ACC112 (cell line): ENCODE measurements around the gene RNASE9.
"Not testable (repeated sequence)": the region's sequence is repeated elsewhere in the genome, so short reads cannot be mapped to it uniquely, and the experiment has no call there.

Source experiments
- H2AFZ ChIP-seq: fragments of 200-600 bp; sonication (generic); one replicate; pipeline ENCODE4 v1.6.0; 2017; ENCODE audit warnings: antibody characterized with exemption, low read length; ENCODE audit not compliant: unreplicated experiment
- H3K27ac ChIP-seq: fragments of 200-600 bp; sonication (generic); 2 replicates; pipeline ENCODE4 v1.5.1; 2014; ENCODE audit warnings: low read depth, mild to moderate bottlenecking, antibody characterized with exemption, low read length, moderate library complexity
- H3K27me3 ChIP-seq: fragments of 200-600 bp; sonication (generic); 2 replicates; pipeline ENCODE4 v1.6.1; 2014; ENCODE audit warnings: mild to moderate bottlenecking, antibody characterized with exemption, low read length, moderate library complexity, mixed read lengths; ENCODE audit not compliant: insufficient read depth
- H3K36me3 ChIP-seq: fragments of 200-600 bp; sonication (generic); 2 replicates; pipeline ENCODE4 v1.6.1; 2016; ENCODE audit warnings: mild to moderate bottlenecking, antibody characterized with exemption, low read length, moderate library complexity, mixed read lengths; ENCODE audit not compliant: insufficient read depth
- H3K4me1 ChIP-seq: fragments of 200-600 bp; sonication (generic); one replicate; pipeline ENCODE4 v1.6.1; 2016; ENCODE audit warnings: low read length, mixed read lengths; ENCODE audit not compliant: insufficient read depth, unreplicated experiment, control insufficient read depth
- H3K4me3 ChIP-seq: fragments of 200-600 bp; sonication (generic); 2 replicates; pipeline ENCODE4 v1.5.1; 2014; ENCODE audit warnings: mild to moderate bottlenecking, low read depth, low read length
- H3K79me2 ChIP-seq: fragments of 200-600 bp; sonication (generic); one replicate; pipeline ENCODE4 v1.6.0; 2016; ENCODE audit warnings: low read length; ENCODE audit not compliant: control insufficient read depth, unreplicated experiment, insufficient read depth

Gene RNASE9

GRCh38 chr14:20601522-20601921, 40.7 kb upstream of the RNASE9 start:
- H3K4me1 ChIP-seq, result peaks cover 1% of the 10 kb centered on the region

GRCh38 chr14:20597108-20597507, 36.3 kb upstream of the RNASE9 start:
- no peaks in the 10 kb centered on the region for H3K79me2 ChIP-seq
- no peak overlapping the region for H3K27ac ChIP-seq
- H3K4me1 ChIP-seq, result peaks cover 6% of the 10 kb centered on the region
- no peak overlapping the region for H3K4me3 ChIP-seq
- H2AFZ ChIP-seq, result no peak overlapping the region
- H3K27me3 ChIP-seq, result peaks cover 11% of the 10 kb centered on the region
- no peaks in the 10 kb centered on the region for H3K36me3 ChIP-seq

More at GRCh38 chr14:20601522-20601921, 40.7 kb upstream of the RNASE9 start:
- H3K27me3 ChIP-seq, result no peaks in the 10 kb centered on the region
- no peak overlapping the region for H3K27ac ChIP-seq
- no peaks in the 10 kb centered on the region for H3K79me2 ChIP-seq
- no peaks in the 10 kb centered on the region for H3K36me3 ChIP-seq
- H2AFZ ChIP-seq, result no peak overlapping the region
- H3K4me3 ChIP-seq, result no peak overlapping the region

- not testable (repeated sequence) for H3K4me1 ChIP-seq, H3K27ac ChIP-seq, H3K36me3 ChIP-seq, H3K79me2 ChIP-seq, H3K4me3 ChIP-seq, H2AFZ ChIP-seq
- peaks cover 24% of the 10 kb centered on the region for H3K27me3 ChIP-seq
Measured at GRCh38 chr14:20595726-20596125, 34.9 kb upstream of the RNASE9 start.

GRCh38 chr14:20592574-20592973, 31.7 kb upstream of the RNASE9 start:
- Histone ChIP-seq H3K79me2 (no peaks in the 10 kb centered on the region), H3K4me3 (peak overlapping the region; percentile 46), H2AFZ (peak overlapping the region; percentile 58), H3K4me1 (peaks cover 6% of the 10 kb centered on the region), H3K27me3 (peaks cover 45% of the 10 kb centered on the region), H3K27ac (no peak overlapping the region), H3K36me3 (no peaks in the 10 kb centered on the region)

- Histone ChIP-seq H3K4me1 (peaks cover 6% of the 10 kb centered on the region), H3K4me3 (peak within 1 kb of the TSS; percentile 46), H3K27me3 (peaks cover 58% of the 10 kb centered on the region), H3K27ac (no peak within 1 kb of the TSS), H3K36me3 (no peaks in the 10 kb centered on the region), H2AFZ (peak within 1 kb of the TSS; percentile 58), H3K79me2 (no peaks in the 10 kb centered on the region)
Measured at GRCh38 chr14:20591235-20591634, 30.4 kb upstream of the RNASE9 start, which contains the start of gene RNASE12. Gene RNASE12 (minus strand): TSS chr14:20591376. CDS start chr14:20590723, 653 bp downstream.

- Histone ChIP-seq H3K27me3 (peaks cover 85% of the 10 kb centered on the region), H3K79me2 (no peaks in the 10 kb centered on the region), H3K4me1 (peaks cover 6% of the 10 kb centered on the region), H3K36me3 (no peaks in the 10 kb centered on the region), H3K27ac (no peak within 1 kb of the TSS), H2AFZ (no peak within 1 kb of the TSS), H3K4me3 (no peak within 1 kb of the TSS)
Measured at GRCh38 chr14:20587489-20588154, 26.8 kb upstream of the RNASE9 start, which contains the start of gene RNASE11. Gene RNASE11 (minus strand): TSS chr14:20588001.

GRCh38 chr14:20583908-20584307, 23.1 kb upstream of the RNASE9 start:
- Histone ChIP-seq H3K27me3 (peaks cover 63% of the 10 kb centered on the region), H3K79me2 (no peaks in the 10 kb centered on the region), H3K4me1 (no peaks in the 10 kb centered on the region), H2AFZ (no peak overlapping the region), H3K27ac (no peak overlapping the region), H3K4me3 (no peak overlapping the region), H3K36me3 (no peaks in the 10 kb centered on the region)

- H3K27ac ChIP-seq, result no peak overlapping the region
Measured at GRCh38 chr14:20583142-20583541, 22.3 kb upstream of the RNASE9 start.

GRCh38 chr14:20580242-20580641, 19.4 kb upstream of the RNASE9 start:
- Histone ChIP-seq H3K36me3 (no peaks in the 10 kb centered on the region), H3K79me2 (no peaks in the 10 kb centered on the region), H3K4me1 (no peaks in the 10 kb centered on the region), H3K27ac (no peak overlapping the region), H2AFZ (no peak overlapping the region), H3K27me3 (peaks cover 36% of the 10 kb centered on the region), H3K4me3 (no peak overlapping the region)

More at GRCh38 chr14:20583142-20583541, 22.3 kb upstream of the RNASE9 start:
- no peak overlapping the region for H3K4me3 ChIP-seq
- H3K4me1 ChIP-seq, result no peaks in the 10 kb centered on the region
- no peak overlapping the region for H2AFZ ChIP-seq
- H3K27me3 ChIP-seq, result peaks cover 59% of the 10 kb centered on the region
- H3K79me2 ChIP-seq, result no peaks in the 10 kb centered on the region
- H3K36me3 ChIP-seq, result no peaks in the 10 kb centered on the region

- Histone ChIP-seq H3K27me3 (peaks cover 25% of the 10 kb centered on the region), H3K4me1 (no peaks in the 10 kb centered on the region), H3K79me2 (no peaks in the 10 kb centered on the region), H3K36me3 (no peaks in the 10 kb centered on the region), H3K4me3 (no peak overlapping the region), H3K27ac (no peak overlapping the region), H2AFZ (no peak overlapping the region)
Measured at GRCh38 chr14:20578784-20579502, 18.1 kb upstream of the RNASE9 start.

- no peaks in the 10 kb centered on the region for H3K36me3 ChIP-seq
- no peak overlapping the region for H3K4me3 ChIP-seq
- H3K27ac ChIP-seq, result no peak overlapping the region
- H3K4me1 ChIP-seq, result no peaks in the 10 kb centered on the region
- H3K27me3 ChIP-seq, result peaks cover 24% of the 10 kb centered on the region
- no peak overlapping the region for H2AFZ ChIP-seq
- H3K79me2 ChIP-seq, result no peaks in the 10 kb centered on the region
Measured at GRCh38 chr14:20578325-20578724, 17.5 kb upstream of the RNASE9 start.
